SK-N-SH (cell line): ENCODE data around the gene DIS3L. TPM values are rescaled to one million over a fixed set of nuclear protein-coding genes. Genes with fewer than 3 reads are reported as not detected.

ENCODE experiments used
- CTCF ChIA-PET: fragments of 300-600, 350-600 bp; formaldehyde crosslinking; extraction: SDS; loops from one replicate; lab custom pipeline; 2021; lab: Yijun Ruan, JAX
- POLR2A ChIA-PET: fragments of 350-600 bp; sonication (Branson Sonifier 250); formaldehyde crosslinking; extraction: SDS; loops from one replicate; lab custom pipeline; 2020; ENCODE audit warnings: antibody characterized with exemption, inconsistent platforms; lab: Yijun Ruan, JAX
- DNase-seq: peaks from one replicate; pipeline ENCODE4 v3.0.0; 2012
- H2AFZ ChIP-seq: fragments of 200-600 bp; sonication (generic); 2 replicates; pipeline ENCODE4 v1.8.1; 2016; ENCODE audit warnings: antibody characterized with exemption, mild to moderate bottlenecking, low read depth
- H3F3A ChIP-seq: fragments of 200-600 bp; sonication (generic); replicated peaks from 2 replicates; pipeline ENCODE3; 2016; ENCODE audit warnings: antibody characterized with exemption, mild to moderate bottlenecking; ENCODE audit not compliant: insufficient read depth
- H3K27ac ChIP-seq, 2 experiments: fragments of 200-500 bp in 1 of 2; fragments of 200-600 bp in 1 of 2; sonication (Bioruptor generic) in 1 of 2; sonication (generic), shearing (Covaris generic) in 1 of 2; 2 replicates each; pipeline versions ENCODE4 v1.5.1 to v1.6.1; 2014 to 2016; ENCODE audit warnings: low read depth in 2 of 2, inconsistent platforms in 1 of 2, low read length in 1 of 2, mild to moderate bottlenecking in 1 of 2, mixed read lengths in 1 of 2
- H3K27me3 ChIP-seq: fragments of 200-600 bp; sonication (generic), shearing (Covaris generic); 2 replicates; pipeline ENCODE4 v1.6.1; 2016; ENCODE audit warnings: mixed run types; ENCODE audit not compliant: insufficient read depth
- H3K36me3 ChIP-seq, 2 experiments: fragments of 200-500 bp in 1 of 2; fragments of 200-600 bp in 1 of 2; sonication (Bioruptor generic) in 1 of 2; sonication (generic) in 1 of 2; replicated peaks in 1 of 2; 2 replicates each; pipeline versions ENCODE3 to v1.5.1; 2014 to 2016; ENCODE audit warnings: low read length in 1 of 2, mild to moderate bottlenecking in 1 of 2; ENCODE audit not compliant: insufficient read depth in 2 of 2, control insufficient read depth in 1 of 2
- H3K4me1 ChIP-seq, 2 experiments: fragments of 200-500 bp in 1 of 2; fragments of 200-600 bp in 1 of 2; sonication (Bioruptor generic) in 1 of 2; sonication (generic), shearing (Covaris generic) in 1 of 2; 2 replicates each; pipeline versions ENCODE4 v1.5.1 to v1.6.1; 2014 to 2016; ENCODE audit warnings: low read depth in 1 of 2, low read length in 1 of 2, mixed run types in 1 of 2; ENCODE audit not compliant: insufficient read depth in 2 of 2, control insufficient read depth in 1 of 2
- H3K4me2 ChIP-seq: fragments of 200-600 bp; sonication (generic), shearing (Covaris generic); 2 replicates; pipeline ENCODE4 v1.6.1; 2017; ENCODE audit warnings: mixed run types
- H3K4me3 ChIP-seq, 2 experiments: fragments of 200-500 bp in 1 of 2; fragments of 200-600 bp in 1 of 2; sonication (Bioruptor generic) in 1 of 2; sonication (generic), shearing (Covaris generic) in 1 of 2; 2 replicates each; pipeline versions ENCODE4 v1.5.1 to v1.8.1; 2014 to 2016; ENCODE audit warnings: low read depth in 2 of 2, inconsistent platforms in 1 of 2, low read length in 1 of 2, mild to moderate bottlenecking in 1 of 2, mixed read lengths in 1 of 2, moderate library complexity in 1 of 2
- H3K79me2 ChIP-seq: fragments of 200-600 bp; sonication (generic); 2 replicates; pipeline ENCODE4 v1.8.1; 2017; ENCODE audit warnings: mild to moderate bottlenecking; ENCODE audit not compliant: insufficient read depth
- H3K9ac ChIP-seq: fragments of 200-600 bp; sonication (generic); 2 replicates; pipeline ENCODE4 v1.6.1; 2017; ENCODE audit warnings: mixed run types
- H3K9me2 ChIP-seq: fragments of 200-600 bp; sonication (generic); 2 replicates; pipeline ENCODE4 v1.6.1; 2017; ENCODE audit warnings: mixed run types
- H3K9me3 ChIP-seq: fragments of 200-600 bp; sonication (generic); 2 replicates; pipeline ENCODE4 v1.6.1; 2017; ENCODE audit warnings: mixed run types, mild to moderate bottlenecking, moderate library complexity
- H4K20me1 ChIP-seq: fragments of 200-600 bp; sonication (generic); 2 replicates; pipeline ENCODE4 v1.6.1; 2017; ENCODE audit warnings: mild to moderate bottlenecking, mixed run types; ENCODE audit not compliant: insufficient read depth
- FOXJ3 ChIP-seq: sonication (generic); formaldehyde crosslinking; IDR thresholded peaks from 2 replicates; pipeline ENCODE4 v1.5.1; 2020; ENCODE audit warnings: mild to moderate bottlenecking, missing genetic modification reagents
- FOXM1 ChIP-seq: IDR thresholded peaks from 2 replicates; pipeline ENCODE4 v1.4.0; 2012; ENCODE audit warnings: low read depth, mild to moderate bottlenecking
- MXI1 ChIP-seq: IDR thresholded peaks from 2 replicates; pipeline ENCODE4 v1.6.1; 2012; ENCODE audit warnings: mild to moderate bottlenecking, low read depth, low read length, improper control_type of control experiment
- NRF1 ChIP-seq: IDR thresholded peaks from 2 replicates; pipeline ENCODE4 v1.6.1; 2012; ENCODE audit warnings: low read depth, mild to moderate bottlenecking, low read length
- PBX3 ChIP-seq: IDR thresholded peaks from 2 replicates; pipeline ENCODE4; 2012
- POLR2AphosphoS5 ChIP-seq: IDR thresholded peaks from 2 replicates; pipeline ENCODE4 v1.6.1; 2012; ENCODE audit warnings: low read depth, low read length
- RAD21 ChIP-seq: IDR thresholded peaks from 2 replicates; pipeline ENCODE4 v1.6.1; 2012; ENCODE audit warnings: mild to moderate bottlenecking, low read length
- RCOR1 ChIP-seq: fragments of 150-350 bp; IDR thresholded peaks from 2 replicates; pipeline ENCODE4 v1.6.1; 2017; ENCODE audit warnings: antibody characterized with exemption, low read length
- REST ChIP-seq: IDR thresholded peaks from 2 replicates; pipeline ENCODE4 v1.6.1; 2012; ENCODE audit warnings: mild to moderate bottlenecking, low read depth, low read length, moderate library complexity
- RFX5 ChIP-seq: IDR thresholded peaks from 2 replicates; pipeline ENCODE4 v1.6.1; 2012; ENCODE audit warnings: mild to moderate bottlenecking, improper control_type of control experiment, low read length
- RXRA ChIP-seq: IDR thresholded peaks from 2 replicates; pipeline ENCODE4 v1.4.0; 2012; ENCODE audit warnings: low read depth, mild to moderate bottlenecking, borderline replicate concordance
- TAF1 ChIP-seq: IDR thresholded peaks from 2 replicates; pipeline ENCODE4 v1.6.1; 2012; ENCODE audit warnings: low read depth, mild to moderate bottlenecking, low read length, moderate library complexity, borderline replicate concordance
- USF2 ChIP-seq: fragments of 150-350 bp; IDR thresholded peaks from 2 replicates; pipeline ENCODE4 v1.6.1; 2017; ENCODE audit warnings: antibody characterized with exemption, low read length, low read depth, borderline replicate concordance
- WGBS: methylation state at CpG from one replicate; pipeline ENCODE4 v1.1.6; 2017; ENCODE audit warnings: low lambda C conversion rate; 5-methylcytosine and 5-hydroxymethylcytosine counted together
- polyA plus RNA-seq, 3 experiments: library from polyadenylated mRNA; depleted of rRNA; stranded (reverse); fragments of >200 nt; gene quantifications; 2 replicates each; pipeline ENCODE4 v1.2.3, GENCODE V29; 2012

DIS3L gene
- polyA plus RNA-seq, 1 of the 3 experiments (the other 2 are of a cell fraction), result 11.5 TPM

GRCh38 chr15:66309828-66310227, 16.5 kb downstream of the DIS3L start:
- no peak for DNase-seq
- Histone ChIP-seq H3K36me3 (peaks cover 32 to 44% of the 10 kb centered on the region in 2 experiments), H3K4me1 (no peaks in the 10 kb centered on the region), H3K27me3 (no peaks in the 10 kb centered on the region), H3K79me2 (no peaks in the 10 kb centered on the region), H2AFZ (no peak overlapping the region), H3K9me3 (no peaks in the 10 kb centered on the region), H3K27ac (no peak overlapping the region; a peak in 1 of 4 replicates), H3F3A (no peaks in the 10 kb centered on the region), H3K9me2 (no peaks in the 10 kb centered on the region), H3K4me2 (no peak overlapping the region), H3K9ac (no peak overlapping the region), H3K4me3 (no peak overlapping the region), H4K20me1 (no peaks in the 10 kb centered on the region)
- CTCF ChIA-PET, result no interaction called here
- POLR2A ChIA-PET, result no interaction called here
- WGBS, result 64% methylated on average over 3 of the region's 3 CpGs
- TF ChIP-seq RAD21 (no peak), FOXJ3 (CRISPR knock-in tag) (no peak), NRF1 (0 out of 2 replicates have a peak, but pooled peaks have one; percentile 4), TAF1 (no peak), MXI1 (no peak), RFX5 (no peak)

- no peaks in the 10 kb centered on the region for H3K9me3 ChIP-seq
- H3K27ac ChIP-seq, result no peak overlapping the region
- no peaks in the 10 kb centered on the region for H3F3A ChIP-seq
- H3K4me1 ChIP-seq, result no peaks in the 10 kb centered on the region
- H3K4me2 ChIP-seq, result no peak overlapping the region
- H3K27me3 ChIP-seq, result no peaks in the 10 kb centered on the region
- POLR2A ChIA-PET, result no interaction called here
- no peak overlapping the region for H2AFZ ChIP-seq
- H4K20me1 ChIP-seq, result no peaks in the 10 kb centered on the region
- no peaks in the 10 kb centered on the region for H3K9me2 ChIP-seq
- H3K79me2 ChIP-seq, result no peaks in the 10 kb centered on the region
- CTCF ChIA-PET, result no interaction called here
- 98% methylated on average over 2 of the region's 2 CpGs for WGBS
- no peak for TF ChIP-seq RXRA
- TF ChIP-seq PBX3, result no peak
- no peak for TF ChIP-seq POLR2AphosphoS5
- no peak for TF ChIP-seq RCOR1
- TF ChIP-seq RAD21, result no peak
- TF ChIP-seq USF2, result no peak
- no peak for TF ChIP-seq FOXM1
- TF ChIP-seq REST, result no peak
- H3K36me3 ChIP-seq, result peaks cover 35 to 51% of the 10 kb centered on the region in 2 experiments
- H3K4me3 ChIP-seq, result no peak overlapping the region
- H3K9ac ChIP-seq, result no peak overlapping the region
- no peak for DNase-seq
These were observed 17.4 kb downstream of the DIS3L start for GRCh38 chr15:66310786-66311185.
